IMR-90 (cell line): ENCODE results near the gene COIL. TPM values are rescaled to one million over a fixed set of nuclear protein-coding genes. Genes with fewer than 3 reads are reported as not detected.

ENCODE experiments used
- ATAC-seq: fragments of 200-7000 bp; cut with Tn5 transposase; 2 replicates; pipeline ENCODE4 v1.9.1; 2020; ENCODE audit warnings: low read depth, mild to moderate bottlenecking, moderate library complexity
- BruUV-seq: library from RNA; stranded (reverse); fragments of 400-500 nt; replicated peaks from 2 replicates; lab custom pipeline; 2021; lab: Mats Ljungman, UMichigan
- CTCF ChIA-PET: fragments of 300-600 bp; formaldehyde crosslinking; extraction: SDS; loops from one replicate; lab custom pipeline; 2021; ENCODE audit warnings: antibody characterized with exemption; lab: Yijun Ruan, JAX
- POLR2A ChIA-PET: fragments of 300-600 bp; sonication (Branson Sonifier 250); formaldehyde crosslinking; loops from one replicate; lab custom pipeline; 2022; ENCODE audit warnings: antibody characterized with exemption; ENCODE audit not compliant: unreplicated experiment; lab: Charles Lee
- DNase-seq: peaks from one replicate; pipeline ENCODE4 v3.0.0; 2013
- H2AFZ ChIP-seq: replicated peaks from 2 replicates; pipeline ENCODE3; 2013; ENCODE audit warnings: low read length, mild to moderate bottlenecking; ENCODE audit not compliant: poor library complexity
- H2AK5ac ChIP-seq: 2 replicates; pipeline ENCODE4 v1.6.1; 2013; ENCODE audit warnings: low read depth, low read length, inconsistent platforms
- H2AK9ac ChIP-seq: replicated peaks from 2 replicates; pipeline ENCODE3; 2013; ENCODE audit warnings: mild to moderate bottlenecking, low read depth, low read length, moderate library complexity; ENCODE audit not compliant: poor library complexity
- H2BK120ac ChIP-seq: 2 replicates; pipeline ENCODE4 v1.6.1; 2013; ENCODE audit warnings: low read depth, low read length, inconsistent platforms
- H2BK15ac ChIP-seq: 3 replicates; pipeline ENCODE4 v1.6.1; 2013; ENCODE audit warnings: low read depth, low read length, inconsistent platforms
- H2BK20ac ChIP-seq: 2 replicates; pipeline ENCODE4 v1.6.1; 2013; ENCODE audit warnings: low read depth, mild to moderate bottlenecking, inconsistent platforms, low read length, moderate library complexity
- H2BK5ac ChIP-seq: 2 replicates; pipeline ENCODE4 v1.6.1; 2013; ENCODE audit warnings: mild to moderate bottlenecking, low read depth, low read length, inconsistent platforms; ENCODE audit not compliant: poor library complexity, severe bottlenecking
- H3K14ac ChIP-seq: replicated peaks from 2 replicates; pipeline ENCODE4 v1.6.1; 2013; ENCODE audit warnings: low read depth, low read length, inconsistent platforms
- H3K18ac ChIP-seq: 2 replicates; pipeline ENCODE4 v1.6.1; 2013; ENCODE audit warnings: low read depth, low read length, control low read depth
- H3K23ac ChIP-seq: 2 replicates; pipeline ENCODE4 v1.6.1; 2013; ENCODE audit warnings: low read depth, low read length, inconsistent platforms
- H3K27ac ChIP-seq: 2 replicates; pipeline ENCODE4 v1.5.1; 2013; ENCODE audit warnings: mild to moderate bottlenecking, control low read depth, low read length; ENCODE audit not compliant: insufficient read depth
- H3K27me3 ChIP-seq: 2 replicates; pipeline ENCODE4 v1.6.1; 2013; ENCODE audit warnings: low read length; ENCODE audit not compliant: control insufficient read depth, insufficient read depth
- H3K36me3 ChIP-seq: 2 replicates; pipeline ENCODE4 v1.6.1; 2013; ENCODE audit warnings: low read length, mixed read lengths; ENCODE audit not compliant: control insufficient read depth, insufficient read depth
- H3K4ac ChIP-seq: 2 replicates; pipeline ENCODE4 v1.6.1; 2013; ENCODE audit warnings: low read depth, low read length, inconsistent platforms
- H3K4me1 ChIP-seq: 2 replicates; pipeline ENCODE4 v1.6.1; 2013; ENCODE audit warnings: low read length, mixed read lengths; ENCODE audit not compliant: control insufficient read depth, insufficient read depth
- H3K4me2 ChIP-seq: 2 replicates; pipeline ENCODE4 v1.6.1; 2013; ENCODE audit warnings: low read depth, mild to moderate bottlenecking, control low read depth, low read length, moderate library complexity
- H3K4me3 ChIP-seq: 2 replicates; pipeline ENCODE4 v1.5.1; 2013; ENCODE audit warnings: low read depth, mild to moderate bottlenecking, control low read depth, low read length, moderate library complexity; ENCODE audit not compliant: insufficient read depth
- H3K56ac ChIP-seq: 2 replicates; pipeline ENCODE4 v1.6.1; 2013; ENCODE audit warnings: low read length, inconsistent platforms; ENCODE audit not compliant: insufficient read depth; ENCODE audit errors: extremely low read depth
- H3K79me1 ChIP-seq, 2 experiments: 2 replicates each; pipeline ENCODE4 v1.6.1; 2013; ENCODE audit warnings: low read length in 2 of 2, inconsistent platforms in 1 of 2, low read depth in 1 of 2
- H3K9ac ChIP-seq: 2 replicates; pipeline ENCODE4 v1.6.1; 2013; ENCODE audit warnings: low read depth, low read length, control low read depth
- H3K9me1 ChIP-seq: 2 replicates; pipeline ENCODE4 v1.6.1; 2013; ENCODE audit warnings: low read length, inconsistent platforms; ENCODE audit not compliant: insufficient read depth
- H3K9me3 ChIP-seq: 2 replicates; pipeline ENCODE4 v1.6.1; 2013; ENCODE audit warnings: low read length; ENCODE audit not compliant: control insufficient read depth, insufficient read depth
- H4K20me1 ChIP-seq: 2 replicates; pipeline ENCODE4 v1.6.1; 2013; ENCODE audit warnings: low read length, inconsistent platforms; ENCODE audit not compliant: insufficient read depth
- H4K5ac ChIP-seq: 2 replicates; pipeline ENCODE4 v1.6.1; 2013; ENCODE audit warnings: mild to moderate bottlenecking, low read depth, low read length, control low read depth
- H4K8ac ChIP-seq, 2 experiments: 2 replicates each; pipeline ENCODE4 v1.6.1; 2013; ENCODE audit warnings: low read depth in 2 of 2, low read length in 2 of 2, control low read depth in 1 of 2, inconsistent platforms in 1 of 2
- H4K91ac ChIP-seq: 2 replicates; pipeline ENCODE4 v1.6.1; 2013; ENCODE audit warnings: low read depth, low read length, inconsistent platforms; ENCODE audit not compliant: insufficient read depth
- BHLHE40 ChIP-seq: fragments of 150-350 bp; IDR thresholded peaks from 2 replicates; pipeline ENCODE4 v1.6.1; 2016; ENCODE audit warnings: mild to moderate bottlenecking, low read depth, low read length
- CEBPB ChIP-seq: IDR thresholded peaks from 2 replicates; pipeline ENCODE4 v1.6.1; 2012; ENCODE audit warnings: low read depth, low read length, improper control_type of control experiment
- CHD1 ChIP-seq: IDR thresholded peaks from 2 replicates; pipeline ENCODE4 v1.6.1; 2012; ENCODE audit warnings: low read depth, low read length, improper control_type of control experiment
- CTCF ChIP-seq: conservative IDR thresholded peaks from 2 replicates; pipeline ENCODE4 v1.5.1; 2012; ENCODE audit warnings: mild to moderate bottlenecking, low read depth, low read length, improper control_type of control experiment
- FOS ChIP-seq: fragments of 150-350 bp; IDR thresholded peaks from 2 replicates; pipeline ENCODE4 v1.6.1; 2016; ENCODE audit warnings: low read depth, low read length
- MAFK ChIP-seq: IDR thresholded peaks from 2 replicates; pipeline ENCODE4 v1.6.1; 2012; ENCODE audit warnings: low read depth, low read length, improper control_type of control experiment
- MAZ ChIP-seq: IDR thresholded peaks from 2 replicates; pipeline ENCODE4 v1.6.1; 2012; ENCODE audit warnings: low read depth, mild to moderate bottlenecking, low read length, improper control_type of control experiment, moderate library complexity, borderline replicate concordance
- MXI1 ChIP-seq: IDR thresholded peaks from 2 replicates; pipeline ENCODE4 v1.6.1; 2012; ENCODE audit warnings: low read depth, mild to moderate bottlenecking, low read length, moderate library complexity, borderline replicate concordance
- NFE2L2 ChIP-seq: fragments of 150-350 bp; IDR thresholded peaks from 2 replicates; pipeline ENCODE4 v1.6.1; 2016; ENCODE audit warnings: low read depth, mild to moderate bottlenecking, low read length
- POLR2A ChIP-seq: IDR thresholded peaks from 2 replicates; pipeline ENCODE4 v1.6.1; 2012; ENCODE audit warnings: mild to moderate bottlenecking, low read depth, low read length
- RAD21 ChIP-seq: IDR thresholded peaks from 2 replicates; pipeline ENCODE4 v1.6.1; 2012; ENCODE audit warnings: low read length, improper control_type of control experiment
- RCOR1 ChIP-seq: IDR thresholded peaks from 2 replicates; pipeline ENCODE4 v1.6.1; 2012; ENCODE audit warnings: mild to moderate bottlenecking, low read length, improper control_type of control experiment; ENCODE audit not compliant: insufficient replicate concordance
- RFX5 ChIP-seq: IDR thresholded peaks from 2 replicates; pipeline ENCODE4 v1.8.0; 2012; ENCODE audit warnings: low read depth, mild to moderate bottlenecking, low read length, moderate library complexity
- SMC3 ChIP-seq: fragments of 150-350 bp; IDR thresholded peaks from 2 replicates; pipeline ENCODE4 v1.6.1; 2016; ENCODE audit warnings: low read depth, mild to moderate bottlenecking, antibody characterized with exemption, low read length, moderate library complexity
- USF2 ChIP-seq: fragments of 150-350 bp; IDR thresholded peaks from 2 replicates; pipeline ENCODE4 v1.6.1; 2017; ENCODE audit warnings: mild to moderate bottlenecking, antibody characterized with exemption, low read length, low read depth
- WGBS, 2 experiments: methylation state at CpG; one replicate each; pipeline versions ENCODE4 v1.1.5 to v1.1.7; 2013; ENCODE audit warnings: missing lambda C conversion rate in 2 of 2; ENCODE audit not compliant: insufficient read length in 1 of 2; ENCODE audit errors: extremely low coverage in 2 of 2; 5-methylcytosine and 5-hydroxymethylcytosine counted together
- dilution Hi-C: fragments of 300-500 bp; cut with HindIII; formaldehyde crosslinking; loops from one replicate; pipeline ENCODE4 v1.14.3; 2018; ENCODE audit warnings: low sequenced_read_pairs; ENCODE audit not compliant: unreplicated experiment
- in situ Hi-C: fragments of 300-500 bp; cut with MboI; formaldehyde crosslinking; loops from 3 replicates; pipeline ENCODE4 v1.14.3; 2019; ENCODE audit warnings: low sequenced_read_pairs, inconsistent platforms, mixed read lengths
- intact Hi-C: fragments of 100-400 bp; cut with micrococcal nuclease; formaldehyde crosslinking; loops from 2 replicates; pipeline ENCODE4 v1.10.0; 2022
- polyA plus RNA-seq, 3 experiments: library from polyadenylated mRNA; depleted of rRNA; stranded (reverse); fragments of >200 nt; gene quantifications; 2 replicates each; pipeline ENCODE4 v1.2.3, GENCODE V29; 2012; ENCODE audit warnings: low replicate concordance in 1 of 3
- total RNA-seq: library from RNA; depleted of rRNA; stranded (reverse); fragments of >200 nt; gene quantifications from 2 replicates; pipeline ENCODE4 v1.2.3, GENCODE V29; 2012
- TF ChIP-seq, protein P1 (sequence below): fragments of 150-350 bp; IDR thresholded peaks from 2 replicates; pipeline ENCODE4 v1.6.1; 2016; ENCODE audit warnings: low read depth, mild to moderate bottlenecking, low read length, moderate library complexity, borderline replicate concordance

Gene COIL
- total and polyA plus RNA-seq, 2 of the 4 experiments (the other 2 are of a cell fraction) = 5.2 to 13.3 TPM

DNA sequence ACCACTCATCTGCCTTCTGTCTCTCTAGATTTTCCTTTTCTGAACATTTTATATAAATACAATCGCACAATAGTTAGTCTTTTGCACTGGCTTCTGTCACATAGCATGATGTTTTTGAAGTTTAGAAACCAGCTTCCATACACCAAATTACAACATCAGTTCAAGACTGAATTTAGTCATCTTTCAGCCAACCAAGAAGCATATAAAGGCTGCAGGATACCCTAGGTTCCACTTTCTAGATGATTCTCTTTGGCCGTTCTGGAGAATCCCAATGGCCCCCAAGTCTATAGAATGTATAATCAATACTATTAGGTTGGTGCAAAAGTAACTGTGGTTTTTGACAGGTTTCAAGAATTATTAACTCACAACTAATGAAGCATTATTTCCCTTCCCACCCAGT is 36.5 kb upstream of the COIL start:
- dilution Hi-C loops = no loop called here
- Histone ChIP-seq H3K23ac (no peak overlapping the region), H3K56ac (no peak overlapping the region), H3K14ac (no peak overlapping the region), H2AFZ (no peak overlapping the region), H3K9ac (no peak overlapping the region), H3K79me1 (no peaks in the 10 kb centered on the region), H3K4me2 (no peak overlapping the region), H2AK9ac (no peak overlapping the region), H3K36me3 (0 out of 2 replicates have a peak, but pooled peaks cover 5% of the 10 kb centered on the region), H3K27ac (no peak overlapping the region), H2BK20ac (no peak overlapping the region), H3K27me3 (no peaks in the 10 kb centered on the region), H3K9me1 (no peaks in the 10 kb centered on the region), H3K4ac (no peak overlapping the region), H3K4me1 (no peaks in the 10 kb centered on the region), H2AK5ac (no peak overlapping the region), H3K4me3 (no peak overlapping the region), H2BK120ac (no peak overlapping the region), H4K91ac (no peak overlapping the region), H4K8ac (no peak overlapping the region), H2BK5ac (no peak overlapping the region), H4K20me1 (no peaks in the 10 kb centered on the region), H3K9me3 (no peaks in the 10 kb centered on the region), H4K5ac (no peak overlapping the region), H2BK15ac (no peak overlapping the region), H3K18ac (no peak overlapping the region)
- no CpG with 5 or more reads among the region's 2 CpGs for WGBS, 2 experiments
- no peak for DNase-seq
- ATAC-seq = no peak
- BruUV-seq = no TSS peak
- in situ Hi-C loops = no loop called here
- no peak for TF ChIP-seq FOS
- no peak for TF ChIP-seq MAFK
- TF ChIP-seq CEBPB = no peak
- TF ChIP-seq USF2 = no peak
- TF ChIP-seq RAD21 = no peak
- TF ChIP-seq CTCF = no peak
- no peak for TF ChIP-seq BHLHE40
- no peak for TF ChIP-seq MAZ
- no peak for TF ChIP-seq CHD1
- TF ChIP-seq RCOR1 = no peak
- no peak for TF ChIP-seq NFE2L2
- no peak for TF ChIP-seq POLR2A
- no peak for TF ChIP-seq SMC3
- TF ChIP-seq RFX5 = no peak
- TF ChIP-seq MXI1 = no peak
- TF ChIP-seq, protein P1, sequence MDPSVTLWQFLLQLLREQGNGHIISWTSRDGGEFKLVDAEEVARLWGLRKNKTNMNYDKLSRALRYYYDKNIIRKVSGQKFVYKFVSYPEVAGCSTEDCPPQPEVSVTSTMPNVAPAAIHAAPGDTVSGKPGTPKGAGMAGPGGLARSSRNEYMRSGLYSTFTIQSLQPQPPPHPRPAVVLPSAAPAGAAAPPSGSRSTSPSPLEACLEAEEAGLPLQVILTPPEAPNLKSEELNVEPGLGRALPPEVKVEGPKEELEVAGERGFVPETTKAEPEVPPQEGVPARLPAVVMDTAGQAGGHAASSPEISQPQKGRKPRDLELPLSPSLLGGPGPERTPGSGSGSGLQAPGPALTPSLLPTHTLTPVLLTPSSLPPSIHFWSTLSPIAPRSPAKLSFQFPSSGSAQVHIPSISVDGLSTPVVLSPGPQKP = no peak
- POLR2A ChIA-PET = no interaction called here
- CTCF ChIA-PET = no interaction called here
- intact Hi-C loops = no loop called here
